HG02763 (cell line): ENCODE measurements around the gene ZFAND6.

Experiments
- ATAC-seq: cut with Tn5 transposase; IDR thresholded peaks from one replicate; pipeline ENCODE4 v1.9.1; 2021; ENCODE audit warnings: mild to moderate bottlenecking, moderate library complexity; ENCODE audit not compliant: unreplicated experiment

ZFAND6 gene

GRCh38 chr15:80185152-80185551 is 125.7 kb downstream of the ZFAND6 start:
- no peak for ATAC-seq

GRCh38 chr15:80186066-80186465 is 126.6 kb downstream of the ZFAND6 start:
- no peak for ATAC-seq

- ATAC-seq: no peak
These were observed 127.1 kb downstream of the ZFAND6 start for GRCh38 chr15:80186597-80186996.
